GM12878 (cell line): ENCODE measurements around the gene AZU1.

Experiments
- CEBPB ChIP-seq, 2 experiments: fragments of 150-350 bp in 1 of 2; IDR thresholded peaks; 2 replicates each; pipeline ENCODE4 v1.6.1; 2012 to 2014; ENCODE audit warnings: low read depth in 2 of 2, low read length in 2 of 2, borderline replicate concordance in 1 of 2, inconsistent platforms in 1 of 2
- EZH2 ChIP-seq: IDR thresholded peaks from 2 replicates; pipeline ENCODE4 v1.6.1; 2012; ENCODE audit warnings: low read depth, mild to moderate bottlenecking, control low read depth, inconsistent platforms, low read length, borderline replicate concordance; ENCODE audit not compliant: control insufficient read depth
- MYC ChIP-seq: IDR thresholded peaks from 2 replicates; pipeline ENCODE4 v1.6.1; 2011; ENCODE audit warnings: mild to moderate bottlenecking, low read length, moderate library complexity, inconsistent platforms; ENCODE audit not compliant: insufficient read depth, insufficient replicate concordance, insufficient read length, severe bottlenecking
- PAX5 ChIP-seq: IDR thresholded peaks from 2 replicates; pipeline ENCODE4 v1.6.1; 2011; ENCODE audit warnings: low read depth, low read length, borderline replicate concordance
- POLR2A ChIP-seq: IDR thresholded peaks from 2 replicates; pipeline ENCODE4 v1.6.1; 2011; ENCODE audit warnings: low read depth, mild to moderate bottlenecking, low read length
- POLR2AphosphoS5 ChIP-seq: IDR thresholded peaks from 2 replicates; pipeline ENCODE4 v1.6.1; 2011; ENCODE audit warnings: mild to moderate bottlenecking, low read length, inconsistent platforms
- RAD21 ChIP-seq: IDR thresholded peaks from 2 replicates; pipeline ENCODE4 v1.6.1; 2011; ENCODE audit warnings: mild to moderate bottlenecking, low read depth, low read length, moderate library complexity; ENCODE audit not compliant: insufficient read depth
- TARDBP ChIP-seq: IDR thresholded peaks from 2 replicates; pipeline ENCODE4 v1.6.1; 2016; ENCODE audit warnings: borderline replicate concordance
- ZNF24 ChIP-seq: fragments of 450-650 bp; IDR thresholded peaks from 2 replicates; pipeline ENCODE4 v1.6.1; 2017; ENCODE audit warnings: antibody characterized with exemption, mild to moderate bottlenecking
- TF ChIP-seq, protein P1 (sequence below): IDR thresholded peaks from 2 replicates; pipeline ENCODE4 v1.6.1; 2012; ENCODE audit warnings: low read depth, low read length, improper control_type of control experiment
- TF ChIP-seq, protein P2 (sequence below): fragments of 450-650 bp; IDR thresholded peaks from 2 replicates; pipeline ENCODE4 v1.6.1; 2014; ENCODE audit warnings: mild to moderate bottlenecking
- TF ChIP-seq, protein P3 (sequence below), 3 experiments: IDR thresholded peaks in 2 of 3; conservative IDR thresholded peaks in 1 of 3; 2 replicates each; pipeline ENCODE4 v1.5.1; 2011; ENCODE audit warnings: low read depth in 3 of 3, low read length in 3 of 3, mild to moderate bottlenecking in 3 of 3, control low read depth in 2 of 3, moderate library complexity in 2 of 3, inconsistent platforms in 1 of 3, mixed read lengths in 1 of 3; ENCODE audit not compliant: control insufficient read depth in 2 of 3, insufficient read depth in 1 of 3; ENCODE audit errors: extremely low read depth in 1 of 3

DNA sequence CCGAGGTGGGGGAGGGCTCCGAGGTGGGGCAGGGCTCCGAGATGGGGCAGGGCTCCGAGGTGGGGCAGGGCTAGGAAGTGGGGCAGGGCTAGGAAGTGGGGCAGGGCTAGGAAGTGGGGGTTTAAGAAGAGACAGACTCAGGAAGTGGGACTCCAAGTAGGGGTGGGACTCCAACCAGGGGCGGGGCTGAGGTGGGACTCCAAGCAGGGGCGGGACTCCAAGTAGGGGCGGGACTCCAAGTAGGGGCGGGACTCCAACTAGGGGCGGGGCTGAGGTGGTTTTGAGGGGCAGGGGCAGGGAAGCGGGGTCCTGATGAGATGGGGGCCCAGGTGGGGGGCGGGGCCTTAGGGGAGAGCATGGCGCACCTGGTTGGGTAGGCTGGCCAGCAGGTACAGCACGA, 45.4 kb downstream of the AZU1 start:
- TF ChIP-seq RAD21 = no peak
- TF ChIP-seq ZNF24 = no peak
- no peak for TF ChIP-seq POLR2A
- TF ChIP-seq TARDBP = no peak
- no peak for TF ChIP-seq EZH2
- TF ChIP-seq, protein P1, sequence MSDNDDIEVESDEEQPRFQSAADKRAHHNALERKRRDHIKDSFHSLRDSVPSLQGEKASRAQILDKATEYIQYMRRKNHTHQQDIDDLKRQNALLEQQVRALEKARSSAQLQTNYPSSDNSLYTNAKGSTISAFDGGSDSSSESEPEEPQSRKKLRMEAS = no peak
- TF ChIP-seq, protein P2, sequence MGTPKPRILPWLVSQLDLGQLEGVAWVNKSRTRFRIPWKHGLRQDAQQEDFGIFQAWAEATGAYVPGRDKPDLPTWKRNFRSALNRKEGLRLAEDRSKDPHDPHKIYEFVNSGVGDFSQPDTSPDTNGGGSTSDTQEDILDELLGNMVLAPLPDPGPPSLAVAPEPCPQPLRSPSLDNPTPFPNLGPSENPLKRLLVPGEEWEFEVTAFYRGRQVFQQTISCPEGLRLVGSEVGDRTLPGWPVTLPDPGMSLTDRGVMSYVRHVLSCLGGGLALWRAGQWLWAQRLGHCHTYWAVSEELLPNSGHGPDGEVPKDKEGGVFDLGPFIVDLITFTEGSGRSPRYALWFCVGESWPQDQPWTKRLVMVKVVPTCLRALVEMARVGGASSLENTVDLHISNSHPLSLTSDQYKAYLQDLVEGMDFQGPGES = no peak
- no peak for TF ChIP-seq CEBPB (IDR thresholded peaks at IDR 0.05; ENCODE audit: borderline replicate concordance in 1 of 2, low read depth in 2 of 2, low read length in 2 of 2)
- TF ChIP-seq, protein P3, sequence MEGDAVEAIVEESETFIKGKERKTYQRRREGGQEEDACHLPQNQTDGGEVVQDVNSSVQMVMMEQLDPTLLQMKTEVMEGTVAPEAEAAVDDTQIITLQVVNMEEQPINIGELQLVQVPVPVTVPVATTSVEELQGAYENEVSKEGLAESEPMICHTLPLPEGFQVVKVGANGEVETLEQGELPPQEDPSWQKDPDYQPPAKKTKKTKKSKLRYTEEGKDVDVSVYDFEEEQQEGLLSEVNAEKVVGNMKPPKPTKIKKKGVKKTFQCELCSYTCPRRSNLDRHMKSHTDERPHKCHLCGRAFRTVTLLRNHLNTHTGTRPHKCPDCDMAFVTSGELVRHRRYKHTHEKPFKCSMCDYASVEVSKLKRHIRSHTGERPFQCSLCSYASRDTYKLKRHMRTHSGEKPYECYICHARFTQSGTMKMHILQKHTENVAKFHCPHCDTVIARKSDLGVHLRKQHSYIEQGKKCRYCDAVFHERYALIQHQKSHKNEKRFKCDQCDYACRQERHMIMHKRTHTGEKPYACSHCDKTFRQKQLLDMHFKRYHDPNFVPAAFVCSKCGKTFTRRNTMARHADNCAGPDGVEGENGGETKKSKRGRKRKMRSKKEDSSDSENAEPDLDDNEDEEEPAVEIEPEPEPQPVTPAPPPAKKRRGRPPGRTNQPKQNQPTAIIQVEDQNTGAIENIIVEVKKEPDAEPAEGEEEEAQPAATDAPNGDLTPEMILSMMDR (IDR thresholded peaks at IDR 0.05 in 2 of 3, conservative IDR thresholded peaks at IDR 0.05 in 1 of 3; ENCODE audit: control insufficient read depth in 2 of 3, extremely low read depth in 1 of 3, insufficient read depth in 1 of 3, low read depth in 3 of 3, low read length in 3 of 3) = no peak
- TF ChIP-seq POLR2AphosphoS5 = no peak
- no peak for TF ChIP-seq PAX5
- no peak for TF ChIP-seq MYC
